GM18508 (cell line): Measurements from ENCODE around the gene CUEDC2.

Experiments
- ATAC-seq: cut with Tn5 transposase; IDR thresholded peaks from one replicate; pipeline ENCODE4 v1.9.1; 2021; ENCODE audit warnings: moderate number of reproducible peaks; ENCODE audit not compliant: insufficient read depth, unreplicated experiment

The CUEDC2 gene

DNA sequence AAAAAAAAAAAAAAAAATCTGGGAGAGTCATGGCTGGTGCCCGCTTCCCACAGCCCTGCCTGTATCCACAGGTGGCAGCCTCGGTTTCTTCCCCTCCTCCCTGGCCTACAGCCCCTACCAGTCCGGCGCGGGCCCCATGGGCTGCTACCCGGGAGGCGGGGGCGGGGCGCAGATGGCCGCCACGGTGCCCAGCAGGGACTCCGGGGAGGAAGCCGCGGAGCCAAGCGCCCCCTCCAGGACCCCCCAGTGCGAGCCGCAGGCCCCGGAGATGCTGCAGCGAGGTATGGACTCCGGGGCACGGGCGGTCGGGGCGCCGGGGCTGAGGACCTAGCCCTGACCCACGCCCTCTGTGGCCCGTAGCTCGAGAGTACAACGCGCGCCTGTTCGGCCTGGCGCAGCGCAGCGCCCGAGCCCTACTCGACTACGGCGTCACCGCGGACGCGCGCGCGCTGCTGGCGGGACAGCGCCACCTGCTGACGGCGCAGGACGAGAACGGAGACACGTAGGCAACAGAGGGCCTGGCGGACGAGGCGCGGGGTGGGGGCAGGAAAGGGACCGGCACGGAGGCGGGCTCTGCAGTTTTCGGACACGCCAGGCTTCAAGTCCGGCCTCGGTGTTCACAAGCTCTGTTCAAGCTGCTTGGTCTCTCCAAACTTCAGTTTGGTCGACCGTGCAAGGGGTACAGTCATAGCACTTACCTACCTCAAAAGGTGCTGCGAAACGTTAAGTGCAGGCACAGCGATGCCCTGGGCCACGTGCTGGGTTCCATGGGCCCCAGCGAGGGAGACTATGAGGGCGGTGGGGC, 33.0 kb downstream of the CUEDC2 start:
- no peak for ATAC-seq

DNA sequence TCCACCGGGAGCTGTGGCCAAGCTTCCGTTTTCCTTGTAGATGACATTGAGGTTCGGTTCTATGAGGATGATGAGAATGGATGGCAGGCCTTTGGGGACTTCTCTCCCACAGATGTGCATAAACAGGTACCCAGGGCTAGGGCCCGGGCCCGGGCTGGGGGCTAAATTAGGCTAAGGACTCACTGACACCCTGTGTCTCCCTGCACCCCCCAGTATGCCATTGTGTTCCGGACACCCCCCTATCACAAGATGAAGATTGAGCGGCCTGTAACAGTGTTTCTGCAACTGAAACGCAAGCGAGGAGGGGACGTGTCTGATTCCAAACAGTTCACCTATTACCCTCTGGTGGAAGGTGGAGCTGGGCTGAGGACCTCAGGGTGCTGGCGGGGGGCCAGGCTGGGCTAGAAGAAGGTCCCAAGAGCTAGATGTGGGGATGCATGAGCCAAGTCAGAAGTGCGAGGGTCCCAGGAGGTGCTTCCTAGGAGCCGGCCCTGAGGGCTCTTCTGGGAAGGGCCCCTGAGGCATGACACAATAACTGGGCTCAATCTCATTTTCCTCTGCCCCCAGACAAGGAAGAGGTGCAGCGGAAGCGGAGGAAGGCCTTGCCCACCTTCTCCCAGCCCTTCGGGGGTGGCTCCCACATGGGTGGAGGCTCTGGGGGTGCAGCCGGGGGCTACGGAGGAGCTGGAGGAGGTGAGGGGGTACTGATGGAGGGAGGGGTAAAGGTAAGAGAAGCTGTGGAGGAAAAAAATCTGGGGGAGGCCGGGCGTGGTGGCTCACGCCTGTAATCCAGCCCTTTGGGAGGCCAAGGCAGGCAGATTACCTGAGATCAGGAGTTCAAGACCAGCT, 34.0 kb downstream of the CUEDC2 start:
- no peak for ATAC-seq

DNA sequence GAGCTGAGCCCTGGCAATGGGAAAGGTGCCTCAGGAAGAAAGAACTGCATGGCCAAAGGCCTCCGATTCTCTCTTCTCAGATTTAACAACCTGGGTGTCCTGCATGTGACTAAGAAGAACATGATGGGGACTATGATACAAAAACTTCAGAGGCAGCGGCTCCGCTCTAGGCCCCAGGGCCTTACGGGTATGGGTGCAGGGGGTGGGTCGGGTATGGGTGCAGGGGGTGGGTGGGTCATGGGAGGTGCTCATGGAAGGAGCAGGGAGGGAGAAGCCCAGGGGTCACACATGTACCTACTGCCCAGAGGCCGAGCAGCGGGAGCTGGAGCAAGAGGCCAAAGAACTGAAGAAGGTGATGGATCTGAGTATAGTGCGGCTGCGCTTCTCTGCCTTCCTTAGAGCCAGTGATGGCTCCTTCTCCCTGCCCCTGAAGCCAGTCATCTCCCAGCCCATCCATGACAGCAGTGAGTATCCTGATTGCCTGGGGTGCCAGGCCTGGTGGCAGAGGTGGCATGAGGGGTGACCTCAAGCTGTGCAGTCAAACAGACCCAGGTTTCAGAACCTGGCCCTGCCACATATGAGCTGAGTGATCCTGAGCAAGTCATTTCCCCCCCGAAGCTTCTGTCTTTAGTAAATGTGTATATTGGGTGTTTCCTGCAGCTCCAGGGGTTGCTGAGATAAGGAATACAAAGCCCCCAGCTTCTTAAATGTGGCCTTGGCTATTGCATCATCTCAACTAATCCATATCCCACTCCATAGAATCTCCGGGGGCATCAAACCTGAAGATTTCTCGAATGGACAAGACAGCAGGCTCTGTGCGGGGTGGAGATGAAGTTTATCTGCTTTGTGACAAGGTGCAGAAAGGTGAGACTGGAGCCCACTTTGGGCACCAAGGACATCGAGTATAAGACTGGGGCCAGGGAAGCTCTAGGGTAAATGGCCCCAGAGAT, 34.9 kb downstream of the CUEDC2 start:
- ATAC-seq = no peak

DNA sequence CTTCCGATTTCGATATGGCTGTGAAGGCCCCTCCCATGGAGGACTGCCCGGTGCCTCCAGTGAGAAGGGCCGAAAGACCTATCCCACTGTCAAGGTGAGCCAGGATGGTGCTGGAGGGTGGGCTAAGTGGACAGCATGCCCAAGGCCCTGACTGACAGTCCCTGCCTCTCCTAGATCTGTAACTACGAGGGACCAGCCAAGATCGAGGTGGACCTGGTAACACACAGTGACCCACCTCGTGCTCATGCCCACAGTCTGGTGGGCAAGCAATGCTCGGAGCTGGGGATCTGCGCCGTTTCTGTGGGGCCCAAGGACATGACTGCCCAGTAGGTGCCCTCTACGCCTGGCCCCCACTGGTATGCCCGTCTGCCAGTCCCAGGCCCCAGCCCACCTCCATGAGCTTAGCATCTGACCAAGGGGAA, 35.6 kb downstream of the CUEDC2 start:
- ATAC-seq = no peak

DNA sequence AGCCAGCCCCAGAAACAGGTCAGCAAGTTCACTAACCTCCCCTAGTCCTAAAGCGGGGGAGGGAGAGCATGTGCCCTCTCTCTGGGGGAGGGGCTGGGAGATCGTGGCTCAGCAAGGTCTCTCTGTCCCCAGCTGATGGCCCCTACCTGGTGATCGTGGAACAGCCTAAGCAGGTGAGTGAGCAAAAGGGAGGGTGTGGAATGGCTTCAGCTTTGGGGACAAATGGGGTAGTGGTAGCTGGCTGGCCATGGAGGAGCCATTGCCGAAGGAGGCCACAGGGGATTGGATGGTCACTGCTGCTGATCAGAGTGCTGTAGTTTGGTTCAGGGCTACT, 36.1 kb downstream of the CUEDC2 start:
- ATAC-seq = no peak

DNA sequence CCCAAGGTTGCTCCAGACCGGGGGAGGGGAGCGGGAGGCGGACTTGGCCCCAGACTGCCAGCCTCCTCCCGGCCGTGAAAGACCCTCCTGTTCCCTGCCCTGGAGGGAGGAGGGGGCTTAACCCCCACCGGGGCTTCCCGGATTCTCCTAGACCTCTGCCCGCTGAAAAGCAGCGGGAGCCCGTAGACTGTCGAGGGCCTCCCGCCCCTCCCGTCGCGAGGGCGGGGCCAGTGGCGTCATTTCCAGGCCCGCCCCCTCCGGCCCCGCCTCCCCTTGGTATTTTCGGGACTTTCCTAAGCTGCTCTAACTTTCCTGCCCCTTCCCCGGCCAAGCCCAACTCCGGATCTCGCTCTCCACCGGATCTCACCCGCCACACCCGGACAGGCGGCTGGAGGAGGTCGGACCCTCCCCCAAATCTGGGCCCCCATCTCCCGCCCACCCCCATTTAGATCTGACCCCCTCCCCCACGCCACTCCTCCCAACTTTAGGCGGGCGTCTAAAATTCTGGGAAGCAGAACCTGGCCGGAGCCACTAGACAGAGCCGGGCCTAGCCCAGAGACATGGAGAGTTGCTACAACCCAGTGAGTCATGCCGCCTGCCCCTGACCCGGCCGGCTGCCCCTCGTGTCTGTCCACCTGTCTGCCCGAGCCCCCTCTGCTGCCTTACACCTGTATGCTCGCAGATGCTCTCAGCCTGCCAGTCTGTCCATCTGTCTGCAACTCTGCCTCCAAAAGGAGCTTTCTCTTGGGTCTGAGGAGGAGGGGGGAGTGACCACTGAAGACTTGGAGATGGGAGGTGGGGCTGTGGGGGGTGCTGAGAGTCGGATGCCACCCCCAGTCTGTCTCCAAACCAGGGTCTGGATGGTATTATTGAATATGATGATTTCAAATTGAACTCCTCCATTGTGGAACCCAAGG, 36.7 kb downstream of the CUEDC2 start, which contains the start of gene NFKB2:
Gene NFKB2 (plus strand): TSS at position 306 of the 917 bp plus-strand sequence. CDS start 255 bp downstream, at position 561.
- no peak for ATAC-seq

DNA sequence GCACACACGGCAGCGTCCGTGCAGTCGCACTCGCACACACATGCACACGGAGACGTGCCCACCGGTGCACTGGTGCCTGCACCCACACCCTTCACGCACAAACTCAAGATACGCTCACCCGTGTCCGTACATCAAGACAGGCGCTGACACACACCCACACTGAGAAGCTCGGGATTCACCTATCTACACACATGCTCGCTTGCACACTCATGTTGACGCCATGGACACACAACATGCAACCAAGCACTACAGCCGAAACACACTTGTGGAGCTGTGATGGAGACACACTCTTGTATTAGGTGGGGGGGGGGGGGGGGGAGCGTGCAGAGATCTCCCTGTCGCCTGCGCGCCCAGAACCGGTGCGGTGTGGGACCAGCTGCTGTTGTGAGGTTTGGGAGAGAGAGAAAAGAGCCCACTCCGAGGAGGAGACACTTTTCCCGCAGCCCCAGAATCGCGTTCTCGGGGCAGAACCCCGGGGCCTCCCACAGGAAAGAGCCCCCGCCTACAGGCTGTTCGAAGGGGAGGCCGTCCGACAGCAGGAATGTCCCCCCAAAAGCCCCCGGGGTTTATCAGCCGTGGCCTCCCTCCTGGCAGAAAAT, 37.5 kb downstream of the CUEDC2 start:
- no peak for ATAC-seq

DNA sequence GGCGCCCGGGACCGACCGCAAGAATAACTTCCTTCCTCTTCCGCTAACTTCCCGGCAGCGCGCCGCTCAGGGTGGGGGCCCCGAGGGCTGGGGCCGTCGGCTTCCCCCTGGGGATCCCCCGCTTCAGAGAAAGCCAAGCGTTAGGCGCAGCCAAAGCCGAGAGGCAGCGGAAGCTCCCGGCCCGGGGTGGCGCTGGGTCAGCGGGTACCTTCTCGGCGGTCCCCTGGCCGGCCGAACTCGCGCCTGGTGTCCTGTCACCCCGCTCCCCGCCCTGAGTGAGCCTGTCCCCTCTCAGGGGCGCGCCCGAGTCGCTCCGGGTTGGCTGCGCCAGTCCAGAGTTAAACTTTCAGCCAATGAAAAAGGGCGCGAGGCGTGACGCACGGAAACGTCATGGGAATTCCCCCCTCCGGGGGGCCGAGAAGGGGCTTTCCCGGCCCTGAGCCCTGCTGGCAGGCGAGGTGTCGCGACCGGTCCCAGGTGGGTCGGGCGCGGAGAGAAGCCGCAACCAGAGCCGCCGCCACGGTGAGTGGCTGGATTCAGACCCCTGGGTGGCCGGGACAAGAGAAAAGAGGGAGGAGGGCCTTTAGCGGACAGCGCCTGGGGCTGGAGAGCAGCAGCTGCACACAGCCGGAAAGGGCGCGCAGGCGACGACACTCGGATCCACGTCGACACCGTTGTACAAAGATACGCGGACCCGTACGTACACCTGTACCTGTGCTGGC, 38.1 kb downstream of the CUEDC2 start:
- peak; percentile 56 for ATAC-seq

DNA sequence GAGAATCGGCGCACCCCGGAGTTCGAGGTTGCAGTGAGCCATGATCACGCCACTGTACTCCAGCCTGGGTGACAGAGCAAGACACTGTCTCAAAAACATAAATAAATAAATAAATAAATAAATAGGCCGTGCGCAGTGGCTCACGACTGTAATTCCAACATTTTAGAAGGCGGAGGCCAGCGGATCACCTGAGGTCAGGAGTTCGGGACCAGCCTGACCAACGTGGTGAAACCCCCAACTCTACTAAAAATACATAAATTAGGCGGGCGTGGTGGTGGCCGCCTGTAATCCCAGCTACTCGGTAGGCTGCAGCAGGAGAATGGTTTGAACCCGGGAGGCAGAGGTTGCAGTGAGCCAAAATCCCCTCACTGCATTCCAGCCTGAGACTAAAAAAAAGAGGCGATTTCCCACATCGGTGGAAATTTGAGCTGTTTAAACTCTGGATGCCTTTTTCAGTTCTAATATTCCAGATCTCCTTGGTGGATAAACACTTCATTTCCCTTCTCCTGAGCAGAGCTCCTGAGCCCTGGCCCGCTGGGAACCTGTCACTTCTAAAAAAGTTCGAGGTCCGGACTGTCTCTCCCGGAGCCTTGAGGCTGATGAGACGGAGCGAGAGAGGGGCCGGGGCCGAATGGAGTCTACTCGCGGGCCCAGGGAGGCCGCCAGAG, 38.8 kb downstream of the CUEDC2 start:
- no peak for ATAC-seq

DNA sequence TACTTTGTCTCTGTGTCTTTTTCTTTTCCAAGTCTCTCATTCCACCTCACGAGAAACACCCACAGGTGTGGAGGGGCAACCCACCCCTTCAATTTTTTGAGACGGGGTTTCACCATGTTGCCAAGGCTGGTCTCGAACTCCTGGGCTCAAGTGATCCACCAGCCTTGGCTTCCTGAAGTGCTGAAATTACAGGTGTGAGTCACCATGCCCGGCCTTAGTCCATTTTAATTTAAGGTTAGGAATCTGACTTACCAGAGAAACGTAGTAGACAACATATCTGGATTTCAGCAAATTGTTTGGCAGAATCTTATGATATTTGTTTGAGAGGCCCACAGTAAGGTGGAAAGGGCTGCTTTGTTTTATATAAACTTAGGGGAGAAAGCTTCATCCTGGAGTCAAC, 40.1 kb downstream of the CUEDC2 start:
- ATAC-seq = no peak

DNA sequence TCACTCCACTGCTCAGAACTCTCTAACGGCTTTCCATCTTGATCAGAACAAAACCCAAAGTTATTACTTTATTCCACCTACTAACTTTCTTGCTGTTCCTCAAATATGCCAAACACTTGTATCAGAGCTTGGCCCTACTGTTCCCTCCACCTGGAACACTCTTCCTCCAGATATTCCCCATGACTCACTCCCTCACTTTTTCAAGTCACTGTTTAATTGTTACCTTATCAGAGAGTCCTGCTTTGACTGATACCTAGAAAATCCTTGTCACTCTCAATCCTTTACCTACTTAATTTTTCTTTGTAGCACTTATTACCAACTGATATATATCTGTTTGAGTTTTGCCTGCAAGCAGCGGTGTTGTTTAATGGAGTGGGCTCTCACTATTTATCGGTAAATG, 42.5 kb downstream of the CUEDC2 start:
- no peak for ATAC-seq

DNA sequence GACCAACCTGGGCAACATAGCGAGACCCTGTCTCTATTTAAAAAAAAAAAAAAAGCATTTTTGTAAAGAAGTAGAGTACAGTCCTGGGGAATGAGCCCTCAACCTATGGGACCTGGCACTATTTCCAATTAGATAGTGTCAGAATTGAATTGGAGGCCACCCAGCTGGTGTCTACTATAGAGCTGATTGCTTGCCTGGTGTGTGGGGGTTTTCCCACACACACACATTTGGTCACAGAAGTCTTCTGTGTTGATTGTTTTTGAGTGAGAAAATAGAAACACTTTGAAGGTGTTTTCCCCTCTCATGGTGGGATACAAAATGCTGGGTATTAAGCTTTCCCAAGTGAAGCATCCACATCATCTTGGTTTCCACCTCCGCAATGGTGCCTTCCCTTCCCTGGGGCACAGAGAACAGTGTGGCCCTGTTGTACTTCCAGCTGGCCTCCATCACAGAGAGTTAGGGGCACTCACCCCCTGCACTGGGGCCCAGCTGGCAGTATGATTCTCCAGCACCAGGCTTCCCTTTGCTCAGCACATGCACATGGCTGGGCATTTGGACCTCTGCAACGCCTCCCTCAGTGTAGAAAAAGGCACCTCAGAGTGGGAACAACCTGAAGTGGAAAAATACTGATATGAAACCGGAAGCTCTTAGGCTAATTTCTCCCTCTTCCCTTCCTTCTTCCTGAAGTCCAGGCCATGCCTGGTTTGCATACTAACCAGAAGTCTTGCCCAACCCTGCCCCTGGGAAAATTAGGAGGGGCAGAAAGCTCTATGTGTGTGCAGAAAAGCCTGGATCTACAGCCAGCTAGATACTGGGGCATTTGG, 47.6 kb downstream of the CUEDC2 start:
- no peak for ATAC-seq

DNA sequence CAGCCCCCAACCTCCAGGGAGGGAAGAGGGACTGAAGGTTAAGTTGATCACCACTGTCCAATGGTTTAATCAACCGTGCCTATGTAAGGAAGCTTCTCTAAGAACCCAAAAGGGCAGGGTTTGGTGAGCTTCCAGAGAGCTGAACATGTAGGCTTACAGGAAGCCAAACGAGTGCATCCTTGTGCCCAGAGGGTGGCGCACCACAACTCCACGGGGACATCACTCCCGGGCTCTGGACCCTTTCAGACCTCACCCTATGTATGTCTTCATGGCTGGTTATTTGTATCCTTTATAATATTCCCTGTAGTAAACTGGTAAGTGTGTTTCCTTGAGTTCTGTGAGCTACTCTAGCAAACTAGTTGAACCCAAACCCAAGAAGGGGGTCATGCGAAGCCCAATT, 48.3 kb downstream of the CUEDC2 start:
- ATAC-seq = no peak

DNA sequence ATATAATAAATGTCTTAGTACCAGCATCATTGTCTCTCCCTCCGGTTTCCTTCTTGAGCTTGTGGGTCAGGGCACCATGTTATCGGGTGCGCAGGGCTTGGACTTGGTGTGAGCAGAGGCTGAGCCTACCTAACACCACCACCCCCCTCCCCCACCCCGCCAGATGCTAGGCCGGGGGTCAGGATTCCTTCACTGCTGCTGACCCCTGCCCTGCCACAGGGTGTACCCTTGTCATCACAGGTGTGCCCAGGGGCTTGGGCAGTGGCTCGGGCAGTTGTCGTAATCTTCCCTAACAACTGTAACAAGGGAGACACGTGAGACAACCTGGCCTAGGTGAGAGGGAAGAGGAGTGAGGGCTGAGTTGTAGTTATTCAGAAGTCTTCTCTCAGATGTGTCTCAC, 49.5 kb downstream of the CUEDC2 start:
- no peak for ATAC-seq

DNA sequence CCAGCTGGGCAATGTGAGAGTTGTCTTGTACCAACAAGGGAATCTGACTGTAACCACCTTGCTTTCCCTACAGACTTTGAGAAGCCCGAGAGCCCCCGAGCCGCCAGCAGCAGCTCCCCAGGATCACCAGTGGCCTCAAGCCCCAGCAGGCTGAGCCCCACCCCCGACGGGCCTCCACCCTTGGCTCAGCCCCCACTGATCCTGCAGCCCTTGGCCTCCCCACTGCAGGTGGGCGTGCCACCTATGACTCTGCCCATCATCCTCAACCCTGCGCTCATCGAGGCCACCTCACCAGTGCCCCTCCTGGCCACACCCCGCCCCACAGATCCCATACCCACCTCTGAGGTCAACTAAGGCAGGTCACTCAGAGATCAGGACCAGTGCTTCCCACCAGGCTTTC, 50.4 kb downstream of the CUEDC2 start:
- no peak for ATAC-seq

DNA sequence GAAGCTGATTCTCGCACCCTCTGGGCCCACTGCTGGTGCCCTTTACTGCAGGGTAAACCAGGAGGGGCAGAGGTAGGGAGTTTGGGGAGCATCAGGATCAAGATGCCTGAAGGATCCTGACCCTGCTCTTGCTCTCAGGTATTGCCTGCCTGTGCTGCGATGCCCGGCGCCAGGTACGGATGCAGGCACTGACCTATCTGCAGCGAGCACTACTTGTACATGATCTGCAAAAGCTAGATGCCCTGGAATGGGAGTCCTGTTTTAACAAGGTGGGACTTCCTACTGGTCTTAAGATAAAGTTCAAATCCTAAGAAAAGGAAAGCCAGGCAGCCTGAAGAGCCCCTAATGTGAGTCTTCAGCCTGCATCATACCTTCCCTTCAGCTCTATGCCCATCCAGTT, 53.0 kb downstream of the CUEDC2 start:
- ATAC-seq = no peak

DNA sequence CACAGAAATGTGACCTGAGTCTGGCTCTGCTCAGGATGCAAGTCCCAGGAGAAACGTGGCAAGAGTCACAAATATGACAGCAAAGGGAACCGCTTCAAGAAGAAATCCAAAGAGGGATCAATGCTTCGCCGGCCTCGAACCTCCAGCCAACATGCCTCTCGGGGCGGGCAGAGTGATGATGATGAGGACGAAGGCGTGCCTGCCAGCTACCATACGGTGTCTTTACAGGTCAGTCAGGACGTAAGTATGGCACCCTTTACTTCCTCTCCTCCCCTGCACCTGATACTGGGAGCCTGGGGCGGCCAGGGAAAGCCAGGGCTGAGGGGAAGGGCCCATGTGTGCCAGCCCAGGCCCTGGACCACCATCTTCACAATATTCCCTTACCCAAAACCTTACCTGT, 55.5 kb downstream of the CUEDC2 start:
- ATAC-seq = no peak
